Prostate gland (tissue), 2 donors: Measurements from ENCODE around the gene DSTYK.

Experiments used
- POLR2A ChIP-seq: fragments of 450-650 bp; IDR thresholded peaks from one replicate; pipeline ENCODE4 v1.6.1; 2016; ENCODE audit warnings: antibody characterized with exemption, mild to moderate bottlenecking
- TF ChIP-seq, protein P1 (sequence below), 4 experiments: fragments of 200-600 bp in 2 of 4; fragments of 450-650 bp in 2 of 4; sonication (generic) in 2 of 4; IDR thresholded peaks; 1 replicate in 3 of 4; 2 replicates in 1 of 4; pipeline ENCODE4 v1.5.1; 2016 to 2019; ENCODE audit warnings: antibody characterized with exemption in 4 of 4, mild to moderate bottlenecking in 2 of 4, moderate library complexity in 2 of 4

DNA sequence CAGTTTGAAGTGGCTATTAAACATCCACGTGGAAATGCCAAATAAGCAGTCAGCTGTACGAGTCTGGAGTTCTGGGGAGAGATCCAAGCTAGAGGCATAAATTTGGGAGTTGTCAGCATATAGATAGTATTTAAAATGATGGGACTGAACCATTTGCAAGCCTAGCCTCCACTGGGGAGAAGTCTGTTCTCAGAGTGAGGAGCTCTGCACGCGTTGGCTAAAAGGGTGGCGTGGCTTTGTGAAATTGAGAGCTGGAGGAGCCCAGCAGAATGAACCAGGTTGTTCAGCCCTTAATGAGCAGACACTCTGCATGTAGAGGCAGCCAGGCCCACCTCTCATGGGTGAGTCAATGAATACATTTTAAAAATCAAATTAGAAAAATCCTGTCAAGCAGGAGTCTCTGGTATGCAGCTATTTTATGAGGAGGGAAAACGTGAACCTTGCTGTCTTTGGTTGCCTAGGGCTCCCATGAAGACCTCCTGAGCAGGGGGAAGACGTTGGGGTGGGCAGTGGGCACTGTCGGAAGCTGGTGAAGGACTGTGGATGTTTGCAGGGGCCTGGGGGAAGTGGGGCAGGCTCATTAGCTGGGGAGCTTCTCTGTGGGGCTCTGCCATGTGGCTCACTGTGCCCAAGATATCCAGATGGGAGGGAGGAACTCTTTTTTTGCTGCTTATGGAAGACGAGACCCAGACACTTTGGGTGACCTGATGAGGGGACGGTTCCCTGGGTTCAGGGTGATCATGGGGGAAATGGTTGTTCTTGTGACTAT, 35.0 kb upstream of the DSTYK start:
- TF ChIP-seq, protein P1, sequence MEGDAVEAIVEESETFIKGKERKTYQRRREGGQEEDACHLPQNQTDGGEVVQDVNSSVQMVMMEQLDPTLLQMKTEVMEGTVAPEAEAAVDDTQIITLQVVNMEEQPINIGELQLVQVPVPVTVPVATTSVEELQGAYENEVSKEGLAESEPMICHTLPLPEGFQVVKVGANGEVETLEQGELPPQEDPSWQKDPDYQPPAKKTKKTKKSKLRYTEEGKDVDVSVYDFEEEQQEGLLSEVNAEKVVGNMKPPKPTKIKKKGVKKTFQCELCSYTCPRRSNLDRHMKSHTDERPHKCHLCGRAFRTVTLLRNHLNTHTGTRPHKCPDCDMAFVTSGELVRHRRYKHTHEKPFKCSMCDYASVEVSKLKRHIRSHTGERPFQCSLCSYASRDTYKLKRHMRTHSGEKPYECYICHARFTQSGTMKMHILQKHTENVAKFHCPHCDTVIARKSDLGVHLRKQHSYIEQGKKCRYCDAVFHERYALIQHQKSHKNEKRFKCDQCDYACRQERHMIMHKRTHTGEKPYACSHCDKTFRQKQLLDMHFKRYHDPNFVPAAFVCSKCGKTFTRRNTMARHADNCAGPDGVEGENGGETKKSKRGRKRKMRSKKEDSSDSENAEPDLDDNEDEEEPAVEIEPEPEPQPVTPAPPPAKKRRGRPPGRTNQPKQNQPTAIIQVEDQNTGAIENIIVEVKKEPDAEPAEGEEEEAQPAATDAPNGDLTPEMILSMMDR (IDR thresholded peaks at IDR 0.05) = no peak
- TF ChIP-seq POLR2A = no peak
